GM18526 (cell line): ENCODE results near the gene TLK1.

Source experiments
- POLR2A ChIP-seq: IDR thresholded peaks from 3 replicates; pipeline ENCODE4 v1.6.1; 2011; ENCODE audit not compliant: insufficient read length; ENCODE audit errors: extremely low read depth

The TLK1 gene

DNA sequence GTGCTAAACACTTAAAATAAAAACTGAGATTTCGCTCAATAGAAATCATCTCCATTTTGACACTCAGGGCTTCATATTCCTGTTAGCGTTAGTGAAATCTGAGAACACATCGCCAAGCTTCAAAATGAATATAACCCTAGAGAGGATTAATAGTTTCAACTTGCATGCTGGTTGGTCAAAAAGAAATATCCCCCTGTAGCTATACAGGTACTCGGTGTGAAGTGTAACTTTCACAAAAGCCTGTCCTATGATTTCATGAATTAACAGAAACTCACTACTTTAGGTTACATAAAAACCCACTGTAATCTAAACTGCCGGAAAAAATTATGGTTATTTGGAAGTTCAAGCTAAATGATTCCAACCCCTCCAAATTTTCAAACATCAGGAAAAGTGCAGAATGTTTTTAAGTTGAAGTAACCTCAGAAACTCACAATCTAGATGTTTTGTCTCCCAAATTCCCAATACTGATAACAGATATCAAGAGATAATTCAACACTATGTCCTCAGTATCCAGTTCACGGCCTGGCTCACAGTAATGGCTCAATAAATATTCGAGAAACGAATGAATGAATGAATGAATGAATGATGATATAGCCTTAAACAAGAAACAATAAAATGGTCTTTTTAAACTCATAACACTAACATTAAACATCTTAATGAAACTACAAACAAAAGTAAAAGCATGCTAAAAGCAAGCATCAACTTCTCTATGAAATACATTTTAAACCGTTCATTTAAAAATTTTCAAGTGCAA lies 2.5 kb downstream of the TLK1 start:
- TF ChIP-seq POLR2A = no peak

DNA sequence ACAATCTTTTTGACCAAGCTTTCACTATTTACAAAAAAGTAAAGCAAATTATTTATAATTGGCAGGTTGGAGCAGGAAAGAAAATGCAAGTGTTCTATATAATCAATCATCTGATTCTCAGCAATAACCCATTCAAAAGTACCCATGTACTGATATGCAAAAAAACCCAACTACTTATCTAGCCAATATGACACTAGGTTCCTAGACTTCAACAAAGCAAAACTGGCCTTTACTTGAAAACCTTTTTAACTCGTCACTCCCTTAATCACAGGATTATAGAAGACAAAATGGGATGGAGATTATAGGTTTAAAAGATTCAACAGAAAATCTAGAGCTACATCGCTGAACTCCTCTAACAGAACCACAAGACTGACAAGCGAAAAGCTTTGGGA lies 3.6 kb downstream of the TLK1 start:
- no peak for TF ChIP-seq POLR2A

DNA sequence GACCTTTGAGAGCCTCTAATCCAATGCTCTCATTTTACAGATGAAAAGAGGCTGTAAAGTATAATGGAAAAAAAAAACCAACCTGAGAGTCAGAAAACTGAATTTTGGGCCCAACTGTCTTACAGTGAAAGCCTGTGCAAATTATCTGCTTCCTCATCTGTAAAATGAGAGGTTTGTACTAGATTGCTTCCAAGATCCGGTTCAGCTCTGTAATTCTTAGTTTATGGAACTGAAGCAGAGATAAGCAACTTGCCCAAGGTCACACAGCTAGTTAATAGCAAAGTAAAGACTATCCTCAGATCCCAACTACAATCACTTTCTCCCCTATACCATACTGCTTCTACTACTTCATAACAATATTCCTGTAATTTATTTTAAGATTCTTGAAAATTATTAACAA lies 6.3 kb downstream of the TLK1 start:
- no peak for TF ChIP-seq POLR2A

DNA sequence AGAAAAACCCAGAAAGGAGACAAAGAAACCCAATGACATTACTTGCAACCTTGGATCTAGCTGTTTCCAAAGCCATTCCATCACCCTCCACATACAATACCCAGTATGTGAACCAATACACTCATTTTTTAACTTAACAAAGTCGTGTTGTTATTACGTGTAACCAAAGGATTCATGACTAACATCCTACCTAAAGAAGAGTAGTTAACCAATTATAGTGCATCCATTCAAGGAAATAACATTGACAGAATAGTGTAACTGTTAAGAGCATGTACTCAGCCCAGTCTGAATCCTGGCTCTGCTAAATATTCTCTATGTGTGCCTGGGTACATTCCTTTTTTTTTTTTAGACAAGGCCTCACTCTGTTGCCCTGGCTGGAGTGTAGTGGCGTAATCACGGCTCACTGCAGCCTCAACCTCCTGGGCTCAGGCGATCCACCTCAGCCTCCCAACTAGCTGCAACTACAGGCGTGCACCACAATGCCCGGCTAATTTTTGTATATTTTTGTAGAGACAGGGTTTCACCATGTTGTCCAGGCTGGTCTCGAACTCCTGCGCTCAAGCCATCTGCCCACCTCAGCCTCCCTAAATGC lies 9.9 kb downstream of the TLK1 start:
- TF ChIP-seq POLR2A = no peak

DNA sequence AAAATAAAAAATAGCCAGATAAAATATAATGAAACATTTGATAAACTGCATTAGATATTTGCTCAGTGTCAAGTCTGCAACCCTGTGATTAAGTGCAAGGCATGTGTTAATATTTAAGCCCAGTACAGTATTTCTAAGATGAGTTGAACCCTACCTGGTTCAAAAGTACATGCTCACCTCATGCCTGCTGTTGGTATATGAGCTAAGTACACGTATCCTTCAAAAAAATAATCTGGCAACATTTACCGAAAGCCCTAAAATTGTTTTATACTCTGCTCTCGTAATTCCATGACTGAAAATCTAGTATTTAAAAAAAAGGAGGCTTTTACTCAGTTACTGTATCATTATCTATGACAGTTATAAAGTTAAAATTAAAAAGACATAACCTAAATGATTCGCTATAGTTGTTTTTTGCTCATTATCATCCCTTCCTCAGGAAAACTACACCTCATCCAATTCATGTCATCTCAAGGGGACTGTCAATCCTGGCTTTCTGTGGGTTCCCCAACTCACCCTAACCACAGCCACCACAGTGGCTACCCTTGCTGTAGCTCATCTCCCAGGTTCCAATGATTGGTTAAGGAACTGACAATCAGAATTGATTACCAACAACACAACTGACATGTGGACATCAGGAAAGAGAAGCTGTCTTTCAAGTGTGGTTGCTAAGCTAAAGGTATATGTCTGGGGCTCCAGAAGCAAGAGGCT lies 10.6 kb downstream of the TLK1 start:
- no peak for TF ChIP-seq POLR2A

DNA sequence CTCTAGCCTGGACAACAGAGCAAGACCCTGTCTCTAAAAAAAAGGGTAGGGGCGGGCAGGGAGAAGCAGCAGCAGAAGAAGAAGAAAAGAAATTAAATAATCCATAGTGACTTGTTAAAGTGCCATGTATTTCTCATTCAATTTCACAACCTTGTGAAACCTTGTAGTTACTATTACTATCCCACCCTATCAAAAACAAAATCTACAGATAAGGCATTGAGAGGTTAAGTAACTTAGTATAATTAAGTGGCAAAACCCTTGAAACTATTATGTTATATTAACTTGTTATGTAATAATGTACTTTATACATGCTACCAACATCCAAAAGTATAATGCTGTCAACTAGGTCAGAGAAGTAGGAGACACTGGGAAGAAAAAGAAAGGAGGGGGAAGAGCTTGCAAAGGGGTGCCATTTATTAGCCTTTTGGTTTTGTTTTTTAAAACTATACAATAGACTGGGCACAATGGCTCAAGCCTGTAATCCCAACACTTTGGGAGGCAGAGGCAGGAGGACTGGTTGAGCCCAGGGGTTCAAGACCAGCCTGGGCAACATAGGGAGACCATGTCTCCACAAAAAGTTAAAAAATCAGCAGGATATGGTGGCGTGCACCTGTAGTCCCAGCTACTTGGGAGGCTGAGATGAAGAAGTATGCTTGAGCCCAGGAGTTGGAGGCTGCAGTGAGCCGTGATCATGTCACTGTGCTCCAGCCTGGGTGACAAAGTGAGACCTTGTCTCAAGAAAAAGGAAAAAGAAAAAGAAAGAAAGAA lies 11.3 kb downstream of the TLK1 start:
- TF ChIP-seq POLR2A = no peak

DNA sequence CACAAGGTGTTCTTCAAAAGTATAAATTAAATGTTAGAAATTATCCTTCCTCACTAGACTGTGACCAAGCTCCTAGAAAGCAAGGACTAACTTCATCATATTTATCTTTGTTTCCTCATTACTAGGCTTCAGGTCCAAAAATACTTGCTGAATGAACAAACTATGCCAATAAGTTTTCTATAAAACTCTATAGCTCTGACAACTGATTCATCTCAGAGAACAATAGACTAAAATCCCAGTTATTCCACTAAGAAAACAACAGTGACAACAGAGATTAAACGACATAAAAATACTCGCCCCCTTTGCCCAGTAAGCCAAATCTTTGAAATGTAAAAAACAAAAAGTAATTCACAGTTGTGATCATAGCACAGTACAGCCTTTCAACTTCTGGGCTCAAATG lies 13.6 kb downstream of the TLK1 start:
- TF ChIP-seq POLR2A = no peak

DNA sequence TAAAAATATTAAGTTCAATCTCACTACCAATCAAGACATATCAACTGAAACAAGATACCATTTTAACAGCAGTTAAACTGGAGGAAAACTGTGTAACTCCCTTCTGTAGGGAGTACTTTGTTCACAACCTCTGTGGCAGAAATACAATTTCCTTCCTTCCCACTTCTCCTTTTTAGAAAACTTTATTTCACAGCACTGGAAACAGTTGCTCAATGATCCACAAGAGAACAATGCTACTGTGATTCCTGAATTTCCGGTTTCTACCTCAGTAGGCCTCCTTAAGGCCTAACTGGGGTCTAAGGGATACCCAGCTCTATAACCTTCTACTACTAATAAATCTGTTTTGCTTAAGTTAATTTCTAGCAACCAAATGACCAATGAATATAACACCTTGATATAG lies 14.1 kb downstream of the TLK1 start:
- TF ChIP-seq POLR2A = no peak

DNA sequence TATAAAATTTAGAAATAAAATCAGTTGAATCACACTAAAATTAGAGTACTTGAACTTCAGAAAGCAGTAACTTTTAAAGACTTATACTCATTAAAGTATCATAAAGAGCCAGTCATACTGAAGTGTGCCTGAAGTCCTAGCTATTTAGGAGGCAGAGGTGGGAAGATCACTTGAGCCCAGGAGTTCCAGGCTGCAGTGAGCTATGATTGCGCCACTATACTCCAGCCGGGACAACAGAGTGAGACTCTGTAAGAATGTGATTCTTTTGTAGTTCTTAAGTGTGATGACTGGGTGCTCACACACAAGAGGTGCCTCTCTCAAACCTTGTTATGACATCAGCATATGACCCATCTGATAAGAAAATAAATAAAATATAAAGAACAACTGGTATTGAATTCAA lies 14.6 kb downstream of the TLK1 start:
- no peak for TF ChIP-seq POLR2A

DNA sequence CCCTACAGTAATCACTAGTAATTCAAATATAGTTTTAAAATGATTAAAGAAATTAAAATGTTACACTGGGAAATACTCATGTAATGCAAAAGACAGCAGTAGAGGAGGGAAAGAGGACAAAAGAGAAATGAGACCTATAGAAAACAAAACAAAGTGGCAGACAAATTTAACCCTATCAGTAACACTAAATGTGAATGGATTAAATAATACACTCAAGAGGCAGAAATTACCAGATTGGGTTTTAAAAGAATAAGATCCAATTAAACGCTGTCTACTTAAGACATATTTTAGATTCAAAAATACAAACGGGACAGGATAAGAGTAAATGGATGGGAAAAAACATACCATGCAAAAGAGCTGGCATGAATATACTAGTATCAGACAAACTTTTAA lies 17.0 kb downstream of the TLK1 start:
- TF ChIP-seq POLR2A = no peak

DNA sequence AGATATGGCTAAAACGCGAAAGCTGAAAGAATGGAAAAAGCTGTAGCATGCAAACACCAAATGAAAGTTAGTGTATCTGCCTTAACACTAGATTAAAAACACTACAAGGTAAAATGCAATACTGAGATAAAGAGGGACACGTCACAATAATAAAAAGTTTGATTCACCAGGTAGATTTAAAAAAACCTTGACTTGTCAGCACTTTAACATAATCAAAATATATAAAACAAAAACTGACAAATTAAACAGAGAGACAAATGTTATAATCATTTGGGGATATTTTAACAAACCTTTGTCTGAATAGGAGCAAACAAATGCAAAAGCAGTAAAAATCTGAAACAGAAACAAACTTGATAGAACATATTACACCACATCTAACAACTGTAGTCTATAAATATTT lies 18.3 kb downstream of the TLK1 start:
- TF ChIP-seq POLR2A = no peak

DNA sequence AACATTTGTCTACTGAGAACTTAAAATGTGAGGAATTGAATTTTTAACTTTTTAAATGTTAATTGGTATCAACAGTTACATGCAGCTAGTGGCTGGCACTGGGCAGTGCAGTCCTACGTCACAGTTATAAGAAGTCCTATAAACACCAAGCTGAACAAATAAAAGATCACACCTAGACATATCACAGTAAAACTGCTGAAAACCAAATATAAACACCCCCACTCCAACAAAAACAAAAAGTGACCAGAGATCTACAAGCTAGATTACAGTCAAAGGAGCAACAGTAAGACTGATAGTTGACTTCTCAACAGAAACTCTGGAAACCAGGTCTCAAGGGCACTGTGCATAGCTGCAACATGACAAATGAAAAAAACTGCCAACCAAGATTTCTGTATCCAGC lies 19.4 kb downstream of the TLK1 start:
- TF ChIP-seq POLR2A = no peak

DNA sequence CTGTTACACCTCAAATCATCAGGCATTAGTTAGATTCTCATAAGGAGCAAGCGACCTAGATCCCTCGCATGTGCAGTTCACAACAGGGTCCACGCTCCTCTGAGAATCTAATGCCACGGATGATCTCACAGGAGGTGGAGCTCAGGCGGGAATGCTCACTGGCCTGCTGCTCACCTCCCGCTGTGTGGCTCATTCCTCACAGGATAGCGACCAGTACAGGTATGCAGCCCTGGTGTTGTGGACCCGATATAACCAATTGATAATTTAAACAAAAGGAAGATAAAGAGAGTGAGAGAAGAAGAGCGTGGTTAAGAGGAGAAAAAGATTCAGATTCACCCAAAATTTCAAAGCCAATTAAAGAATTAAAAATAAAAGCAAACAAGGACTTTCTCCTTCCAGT lies 20.8 kb downstream of the TLK1 start:
- TF ChIP-seq POLR2A = no peak

DNA sequence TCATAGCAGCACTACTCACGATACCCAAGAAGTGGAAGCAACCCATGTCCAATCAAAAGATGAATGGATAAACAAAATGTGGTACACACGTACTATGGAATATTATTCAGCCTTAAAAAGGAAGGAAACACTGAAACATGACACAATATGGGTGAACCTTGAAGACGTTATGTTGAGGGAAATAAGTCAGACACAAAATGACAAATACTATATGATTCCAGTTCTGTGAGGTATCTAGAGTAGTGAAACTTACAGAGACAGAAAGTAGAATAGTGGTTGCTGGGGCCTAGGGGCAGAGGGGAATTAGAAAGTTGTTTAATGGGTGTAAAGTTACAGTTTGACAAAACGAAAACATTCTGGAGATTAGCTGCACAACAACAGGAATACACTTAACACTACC lies 24.7 kb downstream of the TLK1 start:
- TF ChIP-seq POLR2A = no peak

DNA sequence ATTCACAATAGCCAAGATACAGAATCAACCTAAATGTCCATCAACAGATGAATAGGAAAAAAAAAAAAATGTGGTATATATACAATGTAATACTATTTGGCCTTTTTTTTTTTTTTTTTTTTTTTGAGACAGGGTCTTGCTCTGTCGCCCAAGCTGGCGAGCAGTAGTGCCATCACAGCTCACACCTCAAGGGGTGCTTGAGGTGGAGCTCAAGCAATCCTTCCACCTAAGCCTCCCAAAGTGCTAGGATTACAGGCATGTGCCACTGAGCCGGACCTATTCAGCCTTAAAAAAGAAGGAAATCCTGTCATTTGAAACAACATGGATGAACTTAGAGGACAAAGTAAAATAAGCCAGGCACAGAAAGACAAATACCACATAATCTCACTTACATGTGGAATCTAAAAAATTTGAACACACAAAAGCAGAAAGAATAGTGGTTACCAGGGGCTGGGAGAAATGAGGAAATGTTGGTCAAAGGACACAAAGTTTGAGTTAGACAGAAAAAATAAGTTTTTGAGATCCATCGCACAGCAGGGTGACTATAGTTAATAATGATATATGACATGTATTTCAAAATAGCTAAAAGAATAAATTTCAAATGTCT lies 26.0 kb downstream of the TLK1 start:
- no peak for TF ChIP-seq POLR2A

DNA sequence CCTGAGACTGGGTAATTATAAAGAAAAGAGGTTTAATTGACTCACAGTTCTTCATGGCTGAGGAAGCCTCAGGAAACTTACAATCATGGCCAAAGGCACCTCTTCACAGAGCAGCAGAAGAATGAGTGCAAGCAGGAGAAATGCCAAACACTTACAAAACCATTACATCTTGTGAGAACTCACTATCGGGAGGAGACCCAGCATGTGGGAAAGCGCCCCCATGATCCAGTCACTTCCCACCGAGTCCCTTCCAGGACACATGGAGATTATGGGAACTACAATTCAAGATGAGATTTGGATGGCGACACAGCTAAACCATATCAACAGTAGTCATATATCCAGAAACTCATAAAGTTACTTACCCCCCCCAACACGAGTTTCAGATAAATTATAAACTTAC lies 28.6 kb downstream of the TLK1 start:
- TF ChIP-seq POLR2A = no peak

DNA sequence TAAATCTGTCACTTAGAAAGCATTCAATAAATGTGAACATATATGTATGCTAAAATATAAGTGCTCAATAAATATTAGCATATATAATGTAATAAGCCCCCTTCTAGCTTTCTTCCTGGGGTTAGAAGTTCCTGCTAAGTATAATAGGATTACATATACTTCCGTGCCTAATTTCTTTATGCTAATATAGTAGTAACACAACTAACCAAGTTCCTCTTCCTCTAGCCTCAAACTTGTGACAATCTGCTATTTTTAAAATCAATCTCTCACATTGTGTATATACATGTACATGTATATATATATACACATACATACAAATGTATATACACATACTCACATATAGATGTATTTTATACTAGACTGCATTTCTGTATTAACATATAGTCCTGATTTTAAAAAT lies 32.2 kb downstream of the TLK1 start:
- TF ChIP-seq POLR2A = no peak
